Measurements from ENCODE around the gene GPR42.

Gene GPR42, protein sequence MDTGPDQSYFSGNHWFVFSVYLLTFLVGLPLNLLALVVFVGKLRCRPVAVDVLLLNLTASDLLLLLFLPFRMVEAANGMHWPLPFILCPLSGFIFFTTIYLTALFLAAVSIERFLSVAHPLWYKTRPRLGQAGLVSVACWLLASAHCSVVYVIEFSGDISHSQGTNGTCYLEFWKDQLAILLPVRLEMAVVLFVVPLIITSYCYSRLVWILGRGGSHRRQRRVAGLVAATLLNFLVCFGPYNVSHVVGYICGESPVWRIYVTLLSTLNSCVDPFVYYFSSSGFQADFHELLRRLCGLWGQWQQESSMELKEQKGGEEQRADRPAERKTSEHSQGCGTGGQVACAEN

DNA sequence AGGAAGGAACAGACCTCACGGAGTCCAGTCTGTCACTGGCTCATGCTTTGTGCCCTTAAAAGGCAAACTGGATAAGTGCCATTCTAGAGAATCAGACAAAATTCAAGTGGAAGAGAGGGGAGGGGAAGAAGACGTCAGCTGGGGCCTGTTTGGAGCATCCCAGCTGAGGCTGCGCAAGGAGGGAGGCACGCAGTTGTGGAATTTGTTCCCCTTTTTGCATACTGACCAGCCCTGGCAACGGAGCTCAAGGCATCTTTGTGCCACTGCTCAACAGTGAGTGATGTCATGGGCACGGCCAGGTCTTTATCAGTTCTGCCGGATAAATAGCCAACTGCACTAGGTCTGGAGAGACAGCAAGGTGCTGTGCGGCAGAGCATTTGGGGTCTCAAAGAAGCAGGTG lies at the start of gene GPR42:
Gene GPR42 (plus strand): TSS at position 347 of the 400 bp plus-strand sequence. CDS start 292 bp downstream, outside the sequence.
- DNase-seq (ENCODE audit: low read depth), result no peak

DNA sequence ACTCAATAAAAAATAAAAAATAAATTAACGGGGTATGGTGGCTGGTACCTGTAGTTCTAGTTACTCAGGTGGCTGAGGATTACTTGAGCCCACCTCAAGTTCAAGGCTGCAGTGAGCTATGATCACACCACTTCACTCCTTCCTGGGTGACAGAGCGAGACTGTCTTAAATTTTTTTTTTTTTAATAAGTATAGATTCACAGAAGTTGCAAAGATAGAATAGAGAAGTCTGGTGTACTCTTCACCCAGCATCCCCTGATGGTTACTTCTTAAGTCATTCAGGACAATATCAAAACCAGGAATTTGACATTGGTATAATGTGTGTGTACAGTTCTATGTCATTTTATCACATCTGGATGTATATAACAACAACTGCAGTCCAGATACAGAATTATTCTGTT lies 49.6 kb upstream of the GPR42 start:
- no peak for DNase-seq (ENCODE audit: low read depth)

GRCh38 chr19:35322014-35322413 lies 48.9 kb upstream of the GPR42 start:
- no peak for DNase-seq (ENCODE audit: low read depth)

DNA sequence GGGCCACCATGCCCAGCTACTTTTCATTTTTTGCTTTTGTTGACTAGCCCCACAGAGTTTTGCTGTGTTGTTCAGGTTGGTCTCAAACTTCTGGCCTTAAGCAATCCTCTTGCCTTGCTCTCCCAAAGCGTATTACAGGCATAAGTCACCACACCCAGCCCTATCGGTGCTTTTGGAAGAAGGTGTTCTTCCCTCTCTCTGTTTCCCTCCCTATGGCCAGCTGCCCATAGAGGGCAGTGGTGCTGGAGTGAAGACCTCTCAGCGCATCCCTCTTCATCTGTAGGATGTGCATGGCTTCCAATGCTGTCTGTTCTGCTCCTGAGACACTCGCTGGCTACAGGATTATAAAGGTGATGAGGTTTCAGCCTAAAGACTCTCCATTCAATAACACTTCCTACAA lies 43.2 kb upstream of the GPR42 start:
- no peak for DNase-seq (ENCODE audit: low read depth)

DNA sequence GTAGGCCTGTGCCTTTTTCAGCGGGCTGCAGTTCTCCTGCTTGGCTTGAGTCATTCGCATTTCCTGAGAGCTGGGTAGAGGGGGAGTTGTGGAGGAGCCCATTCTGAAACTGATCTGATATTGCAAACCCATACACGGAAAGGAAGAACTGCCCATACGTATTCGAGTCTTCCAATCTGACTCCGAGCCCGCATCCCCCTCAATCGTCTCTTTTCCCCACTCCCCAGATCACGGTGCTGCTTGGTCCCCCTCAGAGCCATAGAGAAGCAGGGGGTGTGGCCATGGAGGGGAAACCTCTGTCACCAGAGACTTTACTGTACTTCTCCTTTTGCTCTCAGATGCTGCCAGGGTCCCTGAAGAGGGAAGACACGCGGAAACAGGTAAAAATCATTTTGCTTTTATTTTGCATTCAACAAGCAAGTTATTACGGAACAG lies 42.0 kb upstream of the GPR42 start, which contains the start of gene CD22:
Gene CD22 (plus strand): TSS at position 337 of the 435 bp plus-strand sequence. CDS start 2,854 bp downstream, outside the sequence.
- DNase-seq (ENCODE audit: low read depth), result no peak

- no peak for DNase-seq (ENCODE audit: low read depth)
These were observed 41.5 kb upstream of the GPR42 start for GRCh38 chr19:35329323-35329722.

DNA sequence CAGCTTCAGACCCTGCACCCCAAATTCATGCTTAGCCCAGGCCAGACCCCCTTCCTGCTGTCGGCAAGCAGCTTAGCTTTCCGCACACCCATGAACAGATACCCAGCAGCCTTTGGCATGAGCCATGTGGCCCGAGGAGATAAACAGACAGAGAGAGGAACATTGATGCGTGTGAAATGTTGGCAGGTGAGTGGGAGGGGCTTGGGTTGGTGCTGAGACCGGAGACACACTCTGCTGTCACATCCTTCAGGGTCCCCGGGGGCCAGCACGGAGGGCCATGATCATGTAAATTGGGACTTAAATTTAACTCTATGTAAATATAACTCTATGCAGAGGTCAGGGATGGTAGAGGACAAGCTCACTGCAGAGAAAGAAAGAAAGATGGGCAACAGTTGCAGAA lies 40.4 kb upstream of the GPR42 start:
- DNase-seq (ENCODE audit: low read depth), result no peak

- no peak for DNase-seq (ENCODE audit: low read depth)
These were observed 39.2 kb upstream of the GPR42 start for GRCh38 chr19:35331551-35332214.

DNA sequence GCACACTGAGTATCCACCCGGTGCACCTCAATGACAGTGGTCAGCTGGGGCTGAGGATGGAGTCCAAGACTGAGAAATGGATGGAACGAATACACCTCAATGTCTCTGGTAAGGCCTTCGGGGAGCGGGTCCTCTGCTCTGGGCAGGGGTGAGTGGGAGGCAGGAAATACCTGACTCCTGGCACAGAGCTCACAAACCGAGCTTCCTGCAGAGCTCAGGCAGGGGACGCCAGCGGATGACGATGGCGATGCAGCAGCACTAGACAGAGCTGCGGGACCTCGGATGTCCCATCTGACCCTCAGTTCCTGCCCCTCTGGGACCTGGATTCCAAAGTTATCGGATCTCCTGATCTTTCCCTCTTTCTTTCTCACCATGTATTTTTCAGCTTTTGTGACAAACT lies 38.1 kb upstream of the GPR42 start:
- DNase-seq (ENCODE audit: low read depth), result no peak

DNA sequence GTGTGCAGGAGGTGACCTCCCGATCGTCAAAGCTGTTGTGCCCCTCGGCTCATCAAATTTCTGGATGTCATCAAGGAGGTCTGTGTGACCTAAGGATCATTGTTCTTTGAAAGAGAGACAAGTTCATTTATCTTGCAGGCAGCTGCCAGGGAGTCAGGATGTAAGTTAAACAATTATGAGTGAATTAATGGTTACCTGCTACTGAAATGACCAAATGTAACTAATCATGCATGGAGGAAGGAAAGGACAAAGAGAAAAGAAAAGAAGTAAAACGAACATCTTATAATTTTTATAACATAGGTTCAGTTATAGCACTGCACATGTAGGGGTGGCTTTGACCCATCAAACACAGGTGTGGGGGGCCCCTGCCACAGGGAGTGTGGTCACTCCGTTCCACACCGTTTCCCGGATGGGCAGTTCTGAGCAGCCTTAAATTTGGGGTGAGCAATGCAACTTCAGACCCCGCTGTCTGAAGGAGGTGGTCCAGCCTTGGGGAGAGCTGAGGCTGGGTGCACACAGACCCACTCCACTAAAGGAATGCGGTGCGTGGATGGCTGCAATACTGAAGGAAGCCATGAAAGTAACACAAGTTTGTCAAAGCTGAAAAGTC lies 36.6 kb upstream of the GPR42 start:
- DNase-seq (ENCODE audit: low read depth), result no peak

DNA sequence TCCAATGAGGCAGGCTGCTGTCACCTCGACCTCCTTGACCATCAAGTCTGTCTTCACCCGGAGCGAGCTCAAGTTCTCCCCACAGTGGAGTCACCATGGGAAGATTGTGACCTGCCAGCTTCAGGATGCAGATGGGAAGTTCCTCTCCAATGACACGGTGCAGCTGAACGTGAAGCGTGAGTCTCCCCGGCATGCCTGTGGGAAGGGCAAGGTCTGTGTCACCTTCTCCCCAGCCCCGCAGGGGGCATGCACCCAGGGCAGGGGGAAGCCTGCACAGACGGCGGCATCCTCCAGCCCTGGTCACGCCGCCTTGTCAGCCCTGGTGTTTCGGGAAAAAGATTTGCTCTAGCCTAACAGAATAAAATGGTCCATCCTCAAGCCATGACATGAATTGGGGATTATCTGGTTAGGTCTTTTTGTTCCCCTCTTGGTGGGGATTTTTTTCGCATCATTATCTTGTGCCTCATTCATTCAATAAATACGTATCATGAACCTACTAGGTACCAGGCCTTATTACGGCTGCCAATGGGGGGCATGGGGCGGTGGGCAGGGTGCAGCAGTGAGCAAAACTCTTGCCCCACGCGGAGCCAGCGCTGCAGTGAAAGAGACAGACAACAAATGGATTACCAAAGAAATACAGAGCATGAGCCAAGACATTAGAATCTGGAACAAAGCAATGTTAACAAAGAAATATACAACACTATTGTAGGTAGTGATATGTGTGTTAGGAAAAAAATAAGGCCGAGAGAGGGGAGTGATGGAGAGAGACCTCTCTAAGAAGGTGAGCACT lies 34.5 kb upstream of the GPR42 start:
- no peak for DNase-seq (ENCODE audit: low read depth)

- no peak for DNase-seq (ENCODE audit: low read depth)
These were observed 33.5 kb upstream of the GPR42 start for GRCh38 chr19:35337097-35337983.

DNA sequence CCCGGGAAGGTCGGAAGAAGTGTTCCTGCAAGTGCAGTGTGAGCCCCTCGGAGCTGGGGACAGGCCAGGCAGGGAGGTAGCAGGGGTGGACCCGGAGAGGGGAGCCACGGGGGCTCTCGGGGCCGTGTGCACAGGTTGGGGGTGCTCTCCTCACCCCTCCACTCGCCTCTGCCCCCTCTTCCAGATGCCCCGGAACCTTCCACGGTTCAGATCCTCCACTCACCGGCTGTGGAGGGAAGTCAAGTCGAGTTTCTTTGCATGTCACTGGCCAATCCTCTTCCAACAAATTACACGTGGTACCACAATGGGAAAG lies 32.9 kb upstream of the GPR42 start:
- no peak for DNase-seq (ENCODE audit: low read depth)

DNA sequence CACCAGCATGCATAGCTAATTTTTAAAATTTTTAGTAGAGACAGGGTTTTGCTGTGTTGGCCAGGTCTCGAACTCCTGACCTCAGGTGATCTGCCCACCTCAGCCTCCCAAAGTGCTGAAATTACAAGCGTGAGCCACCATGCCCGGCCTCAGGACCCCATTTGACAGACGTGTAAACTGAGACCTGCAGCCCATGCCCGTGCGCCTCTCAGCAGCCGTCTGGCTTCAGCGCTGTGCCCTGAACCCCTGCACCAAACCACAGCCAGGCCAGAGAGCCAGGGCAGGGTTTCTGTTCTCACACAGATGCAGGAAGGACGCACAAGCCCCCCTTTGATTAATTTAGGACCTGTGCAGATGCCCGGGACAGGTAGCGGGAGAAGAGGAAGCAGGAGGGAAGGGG lies 30.4 kb upstream of the GPR42 start:
- DNase-seq (ENCODE audit: low read depth), result no peak

GRCh38 chr19:35341006-35341405 lies 29.9 kb upstream of the GPR42 start:
- no peak for DNase-seq (ENCODE audit: low read depth)

DNA sequence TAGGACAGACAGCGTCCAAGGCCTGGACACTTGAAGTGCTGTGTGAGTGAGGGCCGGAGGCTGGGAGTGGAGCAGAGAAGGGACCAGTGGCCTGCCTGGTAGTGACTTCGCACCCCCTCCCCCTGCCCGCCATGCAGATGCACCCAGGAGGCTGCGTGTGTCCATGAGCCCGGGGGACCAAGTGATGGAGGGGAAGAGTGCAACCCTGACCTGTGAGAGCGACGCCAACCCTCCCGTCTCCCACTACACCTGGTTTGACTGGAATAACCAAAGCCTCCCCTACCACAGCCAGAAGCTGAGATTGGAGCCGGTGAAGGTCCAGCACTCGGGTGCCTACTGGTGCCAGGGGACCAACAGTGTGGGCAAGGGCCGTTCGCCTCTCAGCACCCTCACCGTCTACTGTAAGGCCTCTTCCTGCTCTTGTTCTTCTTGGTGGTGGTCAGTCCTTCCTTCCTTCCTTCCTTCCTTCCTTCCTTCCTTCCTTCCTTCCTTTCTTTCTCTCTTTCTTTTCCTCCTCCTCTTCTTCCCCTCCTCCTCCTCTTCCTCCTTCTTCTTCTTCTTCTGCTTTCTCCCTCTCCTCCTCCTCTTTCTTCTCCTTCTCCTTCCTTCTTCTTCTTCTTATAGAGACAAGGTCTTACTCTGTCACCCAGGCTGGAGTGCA lies 29.2 kb upstream of the GPR42 start:
- no peak for DNase-seq (ENCODE audit: low read depth)

DNA sequence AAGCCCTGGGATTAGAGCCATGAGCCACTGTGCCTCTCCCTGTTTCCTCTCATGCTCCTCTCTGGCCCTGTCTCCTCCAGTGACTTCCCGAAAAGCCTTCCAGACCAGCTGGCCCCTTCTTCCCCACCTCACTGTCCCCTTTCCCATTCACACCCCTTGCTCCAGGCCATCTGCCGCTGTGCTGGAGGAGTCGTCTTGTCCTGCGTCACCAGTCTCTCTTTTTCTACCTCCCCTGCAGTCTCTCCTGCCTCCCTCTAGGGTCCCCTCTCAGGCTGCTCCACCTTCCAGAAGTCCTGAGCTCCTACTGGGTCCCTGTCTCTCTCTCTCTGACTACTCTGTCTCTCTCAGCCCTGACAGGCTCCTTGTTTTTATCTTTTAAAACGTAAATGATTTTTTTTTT lies 28.4 kb upstream of the GPR42 start:
- no peak for DNase-seq (ENCODE audit: low read depth)

DNA sequence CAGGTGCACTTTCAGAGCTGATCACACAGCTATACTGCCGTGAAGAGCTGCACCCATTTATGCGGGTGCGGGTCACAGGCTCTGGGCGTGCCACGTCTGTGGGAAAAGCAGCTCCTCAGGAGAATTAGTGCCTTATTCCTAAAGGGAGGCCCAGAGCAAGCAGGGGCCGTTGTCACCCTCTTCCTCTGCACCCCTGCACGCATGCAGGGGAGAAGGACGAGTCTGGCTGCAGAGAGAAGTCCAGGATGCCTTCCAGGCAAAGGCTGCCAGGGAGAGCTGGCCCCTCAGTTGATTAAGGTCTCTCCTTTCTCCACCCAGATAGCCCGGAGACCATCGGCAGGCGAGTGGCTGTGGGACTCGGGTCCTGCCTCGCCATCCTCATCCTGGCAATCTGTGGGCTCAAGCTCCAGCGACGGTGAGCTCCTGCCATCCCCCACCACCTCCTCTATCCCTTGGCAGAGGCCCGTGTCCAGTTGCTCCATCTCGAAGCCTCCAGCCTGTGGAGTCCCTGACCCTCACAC lies 26.3 kb upstream of the GPR42 start:
- no peak for DNase-seq (ENCODE audit: low read depth)

- no peak for DNase-seq (ENCODE audit: low read depth)
These were observed 25.2 kb upstream of the GPR42 start for GRCh38 chr19:35345671-35346111.

GRCh38 chr19:35346193-35347052 lies 24.4 kb upstream of the GPR42 start:
- peak; percentile 72 for DNase-seq (ENCODE audit: low read depth)
